ENCODE measurements around the gene LRRC27. TPM values are rescaled to one million over a fixed set of nuclear protein-coding genes. Genes with fewer than 3 reads are reported as not detected.
A peak's percentile ranks its signal among the peaks of the same experiment; 100 is the strongest.
"Not testable (repeated sequence)": the region's sequence is repeated elsewhere in the genome, so short reads cannot be mapped to it uniquely, and the experiment has no call there.

LRRC27 gene
- total and polyA plus RNA-seq, 7 donors: 1.4 to 15.5 (median 6.2) TPM

DNA sequence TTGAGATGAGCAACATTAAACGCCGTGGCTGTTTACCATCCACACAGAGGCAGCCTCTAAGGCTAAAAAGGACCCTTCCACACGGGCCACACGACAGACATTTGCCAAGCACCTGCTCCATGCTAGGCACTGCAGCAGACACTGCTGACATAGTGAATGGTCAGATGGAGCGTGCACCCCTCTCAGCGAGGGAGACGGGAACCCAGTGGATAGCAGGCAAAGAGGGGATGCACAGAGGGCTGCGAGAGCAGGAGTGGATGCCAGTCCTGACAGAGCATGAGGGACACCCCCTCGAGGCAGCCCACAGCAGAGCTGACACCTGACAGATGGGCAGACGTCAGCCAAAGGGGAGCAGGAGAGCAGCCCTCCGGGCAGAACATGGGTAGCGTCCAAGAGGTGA is 18.7 kb upstream of the LRRC27 start:
- intact Hi-C loops (cut with DNase I): no loop called here
- Histone ChIP-seq H3K4me3 (no peak overlapping the region), H3K36me3 (no peaks in the 10 kb centered on the region), H3K27me3 (no peaks in the 10 kb centered on the region), H3K9me3 (no peaks in the 10 kb centered on the region), H3K27ac (no peak overlapping the region), H3K4me1 (peaks cover 0 to 9% (median 7%) of the 10 kb centered on the region in 4 donors)
- 91% methylated on average over 12 of the region's 12 CpGs for WGBS, 2 donors
- no peak for TF ChIP-seq POLR2A (IDR thresholded peaks at IDR 0.05)
- no peak for TF ChIP-seq EP300 (IDR thresholded peaks at IDR 0.05)
- TF ChIP-seq CTCF (IDR thresholded peaks at IDR 0.05): no peak
- TF ChIP-seq POLR2AphosphoS5 (IDR thresholded peaks at IDR 0.05): no peak
- peak; percentile 40 for DNase-seq

DNA sequence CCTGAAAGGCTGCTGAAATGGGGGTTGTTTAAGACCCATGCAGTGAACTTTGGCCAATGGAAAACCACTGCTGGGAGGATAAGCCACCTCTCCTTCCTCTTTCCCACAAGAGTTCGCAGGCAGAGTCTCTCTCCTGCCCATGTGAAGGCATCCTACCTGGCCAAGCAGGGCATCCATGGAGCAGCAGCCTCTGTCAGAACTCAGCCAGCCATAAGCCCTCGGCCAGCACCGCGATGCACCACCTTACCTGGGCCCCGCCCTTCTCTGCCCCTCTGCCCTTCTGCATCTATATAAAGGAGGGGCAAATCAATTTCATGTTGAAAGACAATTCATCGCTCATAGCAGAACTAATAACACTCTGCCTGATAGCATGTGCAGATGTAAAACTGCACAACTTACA is 18.1 kb upstream of the LRRC27 start:
- 91 to 97% methylated on average over 6 of the region's 6 CpGs for WGBS, 2 donors
- Histone ChIP-seq H3K27ac (no peak overlapping the region), H3K27me3 (no peaks in the 10 kb centered on the region), H3K4me1 (peaks cover 0 to 3% (median 2%) of the 10 kb centered on the region in 4 donors), H3K36me3 (no peaks in the 10 kb centered on the region), H3K9me3 (no peaks in the 10 kb centered on the region), H3K4me3 (no peak overlapping the region)
- intact Hi-C loops (cut with DNase I): no loop called here
- TF ChIP-seq EP300 (IDR thresholded peaks at IDR 0.05): no peak
- no peak for TF ChIP-seq POLR2AphosphoS5 (IDR thresholded peaks at IDR 0.05)
- no peak for TF ChIP-seq POLR2A (IDR thresholded peaks at IDR 0.05)
- no peak for TF ChIP-seq CTCF (IDR thresholded peaks at IDR 0.05)
- DNase-seq: peak; percentile 29

DNA sequence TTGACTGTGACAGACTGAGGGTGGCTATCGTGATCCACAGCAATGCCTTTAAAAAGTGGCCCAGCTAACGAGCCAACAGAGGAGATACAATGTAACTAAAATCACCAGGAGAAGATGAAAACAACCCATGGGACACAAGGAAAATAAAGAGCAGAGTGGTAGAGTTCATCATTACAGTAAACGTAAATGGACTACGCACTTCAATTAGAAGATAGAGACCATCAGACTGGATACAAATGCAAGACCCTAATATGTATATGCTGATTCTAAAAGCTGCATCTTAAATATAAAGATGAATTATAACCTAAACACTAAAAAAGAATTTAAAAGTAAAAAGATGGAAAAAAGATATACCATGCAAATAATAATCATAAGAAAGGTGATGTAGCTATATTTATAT is 17.7 kb upstream of the LRRC27 start:
- no peak for TF ChIP-seq POLR2AphosphoS5 (IDR thresholded peaks at IDR 0.05)
- TF ChIP-seq CTCF (IDR thresholded peaks at IDR 0.05): no peak
- no peak for TF ChIP-seq POLR2A (IDR thresholded peaks at IDR 0.05)
- no peak for TF ChIP-seq EP300 (IDR thresholded peaks at IDR 0.05)
- H3K36me3 ChIP-seq: no peaks in the 10 kb centered on the region
- no peaks in the 10 kb centered on the region for H3K27me3 ChIP-seq
- no peaks in the 10 kb centered on the region for H3K9me3 ChIP-seq
- intact Hi-C loops (cut with DNase I): no loop called here
- H3K4me3 ChIP-seq: no peak overlapping the region
- no peak for DNase-seq
- no peak overlapping the region for H3K27ac ChIP-seq
- no peaks in the 10 kb centered on the region for H3K4me1 ChIP-seq
- 95 to 97% methylated on average over 4 of the region's 4 CpGs for WGBS, 2 donors

DNA sequence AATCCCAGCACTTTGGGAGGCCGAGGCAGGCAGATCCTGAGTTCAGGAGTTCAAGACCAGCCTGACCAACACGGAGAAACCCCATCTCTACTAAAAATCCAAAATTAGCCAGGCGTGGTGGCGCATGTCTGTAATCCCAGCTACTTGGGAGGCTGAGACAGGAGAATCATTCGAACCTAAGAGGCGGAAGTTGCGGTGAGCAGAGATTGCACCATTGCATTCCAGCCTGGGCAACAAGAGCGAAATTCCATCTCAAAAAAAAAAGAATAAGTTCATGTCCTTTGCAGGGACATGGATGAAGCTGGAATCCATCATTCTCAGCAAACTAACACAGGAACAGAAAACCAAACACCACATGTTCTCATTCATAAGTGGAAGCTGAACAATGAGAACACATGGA is 17.1 kb upstream of the LRRC27 start:
- H3K9me3 ChIP-seq; H3K27ac ChIP-seq; H3K36me3 ChIP-seq; intact Hi-C loops (cut with DNase I); H3K27me3 ChIP-seq; H3K4me3 ChIP-seq; DNase-seq; H3K4me1 ChIP-seq: not testable (repeated sequence)
- WGBS, 2 donors: 94 to 95% methylated on average over 8 of the region's 8 CpGs

GRCh38 chr10:132316133-132316532 is 15.9 kb upstream of the LRRC27 start:
- Histone ChIP-seq H3K4me1 (no peaks in the 10 kb centered on the region), H3K27me3 (no peaks in the 10 kb centered on the region), H3K36me3 (no peaks in the 10 kb centered on the region), H3K9me3 (no peaks in the 10 kb centered on the region), H3K4me3 (no peak overlapping the region), H3K27ac (no peak overlapping the region)
- WGBS, 2 donors: 64 to 84% methylated on average over 5 of the region's 5 CpGs
- TF ChIP-seq EP300 (IDR thresholded peaks at IDR 0.05) (no peak), POLR2A (IDR thresholded peaks at IDR 0.05) (no peak), POLR2AphosphoS5 (IDR thresholded peaks at IDR 0.05) (no peak), CTCF (IDR thresholded peaks at IDR 0.05) (no peak)
- intact Hi-C loops (cut with DNase I): no loop called here
- DNase-seq: peak; percentile 29

DNA sequence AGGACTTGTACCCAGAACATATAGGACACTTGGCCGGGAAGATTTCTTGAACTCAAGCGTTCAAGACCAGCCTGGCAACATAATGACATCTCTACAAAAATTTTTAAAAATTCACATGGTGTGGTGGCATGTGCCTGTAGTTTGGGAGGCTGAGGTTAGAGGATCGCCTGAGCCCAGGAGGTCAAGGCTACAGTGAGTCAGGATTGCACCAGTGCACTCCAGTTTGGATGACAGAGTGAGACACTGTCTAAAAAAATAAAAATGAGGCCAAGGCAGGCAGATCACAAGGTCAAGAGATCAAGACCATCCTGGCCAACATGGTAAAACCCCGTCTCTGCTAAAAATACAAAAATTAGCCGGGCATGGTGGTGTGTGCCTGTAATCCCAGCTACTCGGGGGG is 14.5 kb upstream of the LRRC27 start:
- H3K27me3 ChIP-seq; intact Hi-C loops (cut with DNase I); H3K27ac ChIP-seq; H3K36me3 ChIP-seq; H3K9me3 ChIP-seq; H3K4me1 ChIP-seq; H3K4me3 ChIP-seq; DNase-seq: not testable (repeated sequence)
- WGBS, 2 donors: 93 to 96% methylated on average over 6 of the region's 6 CpGs
